HepG2 (cell line): Measurements from ENCODE around the gene RBM19. TPM values are rescaled to one million over a fixed set of nuclear protein-coding genes. Genes with fewer than 3 reads are reported as not detected.

Experiments used
- ATAC-seq: fragments of 200-7000 bp; cut with Tn5 transposase; 3 replicates; pipeline ENCODE4 v1.9.1; 2020; ENCODE audit warnings: mild to moderate bottlenecking, moderate library complexity
- BruUV-seq: library from RNA; stranded (reverse); fragments of 400-500 nt; replicated peaks from 2 replicates; lab custom pipeline; 2021; lab: Mats Ljungman, UMichigan
- CTCF ChIA-PET: fragments of 300-600 bp; formaldehyde crosslinking; extraction: SDS; loops from one replicate; lab custom pipeline; 2021; ENCODE audit warnings: low total read pairs, inconsistent platforms, low intra/inter-chr PET ratio; lab: Yijun Ruan, JAX
- POLR2A ChIA-PET: fragments of 350-600 bp; sonication (Branson Sonifier 250); formaldehyde crosslinking; loops from one replicate; lab custom pipeline; 2020; ENCODE audit warnings: antibody characterized with exemption, inconsistent platforms; lab: Yijun Ruan, JAX
- DNase-seq: peaks from one replicate; pipeline ENCODE4 v3.0.0-alpha.2; 2015; ENCODE audit warnings: low spot score
- FAIRE-seq: peaks from 3 replicates; lab custom pipeline; 2011; peaks lifted over from hg19 to GRCh38; lab: Jason Lieb, UNC
- H2AFZ ChIP-seq: one replicate; pipeline ENCODE4 v1.6.1; 2011; ENCODE audit warnings: low read length, inconsistent platforms
- H3K27ac ChIP-seq: fragments of 300-600 bp; 3 replicates; pipeline ENCODE4 v1.8.0; 2011; ENCODE audit warnings: mixed run types, mild to moderate bottlenecking, mixed read lengths, low read length, inconsistent platforms; ENCODE audit not compliant: insufficient read depth; ENCODE audit errors: extremely low read length
- H3K27me3 ChIP-seq, 2 experiments: fragments of 200-600 bp in 1 of 2; 2 replicates in 1 of 2; 3 replicates in 1 of 2; pipeline versions ENCODE4 v1.6.0 to v1.8.0; 2011; ENCODE audit warnings: low read length in 2 of 2, mild to moderate bottlenecking in 2 of 2, moderate library complexity in 2 of 2, inconsistent platforms in 1 of 2; ENCODE audit not compliant: insufficient read depth in 2 of 2, control insufficient read depth in 1 of 2
- H3K36me3 ChIP-seq, 2 experiments: fragments of 200-600 bp in 1 of 2; replicated peaks in 1 of 2; 2 replicates in 1 of 2; 3 replicates in 1 of 2; pipeline versions ENCODE4 v1.5.1 to v1.8.0; 2011; ENCODE audit warnings: low read length in 2 of 2, inconsistent platforms in 1 of 2; ENCODE audit not compliant: insufficient read depth in 2 of 2, control insufficient read depth in 1 of 2
- H3K4me1 ChIP-seq: 2 replicates; pipeline ENCODE4 v1.5.1; 2012; ENCODE audit warnings: low read length, inconsistent platforms; ENCODE audit not compliant: insufficient read depth
- H3K4me2 ChIP-seq: 2 replicates; pipeline ENCODE4 v1.6.0; 2011; ENCODE audit warnings: low read depth, low read length, inconsistent platforms
- H3K4me3 ChIP-seq, 3 experiments: fragments of 200-600 bp in 1 of 3; sonication (generic), shearing (Covaris generic) in 1 of 3; replicated peaks in 1 of 3; 2 replicates each; pipeline ENCODE4 v1.5.1; 2011 to 2016; ENCODE audit warnings: low read length in 3 of 3, inconsistent platforms in 2 of 3, low read depth in 2 of 3, mild to moderate bottlenecking in 2 of 3, control low read depth in 1 of 3, mixed read lengths in 1 of 3; ENCODE audit not compliant: insufficient read depth in 1 of 3
- H3K79me2 ChIP-seq: one replicate; pipeline ENCODE4 v1.6.1; 2011; ENCODE audit warnings: low read length, inconsistent platforms; ENCODE audit not compliant: insufficient read depth
- H3K9ac ChIP-seq: 2 replicates; pipeline ENCODE4 v1.6.0; 2011; ENCODE audit warnings: mild to moderate bottlenecking, low read depth, low read length, inconsistent platforms; ENCODE audit not compliant: insufficient read depth
- H3K9me3 ChIP-seq: 2 replicates; pipeline ENCODE4 v1.5.1; 2012; ENCODE audit warnings: mild to moderate bottlenecking, low read length
- H4K20me1 ChIP-seq: 2 replicates; pipeline ENCODE4 v1.6.0; 2011; ENCODE audit warnings: inconsistent platforms, mild to moderate bottlenecking, low read length, moderate library complexity; ENCODE audit not compliant: insufficient read depth
- KLF11 ChIP-seq: IDR thresholded peaks from 2 replicates; pipeline ENCODE4 v1.6.1; 2016; ENCODE audit warnings: missing compliant biosample characterization
- MAFK ChIP-seq, 2 experiments: IDR thresholded peaks in 1 of 2; conservative IDR thresholded peaks in 1 of 2; 2 replicates each; pipeline ENCODE4 v1.6.1; 2011; ENCODE audit warnings: improper control_type of control experiment in 2 of 2, low read length in 2 of 2
- PHF20 ChIP-seq: sonication (generic); formaldehyde crosslinking; IDR thresholded peaks from 2 replicates; pipeline ENCODE4 v1.5.0; 2020; ENCODE audit warnings: mild to moderate bottlenecking, missing genetic modification reagents
- WGBS: methylation state at CpG from one replicate; pipeline ENCODE4 v1.1.6; 2017; ENCODE audit warnings: low lambda C conversion rate; 5-methylcytosine and 5-hydroxymethylcytosine counted together
- in situ Hi-C: cut with HindIII; loops from 2 replicates; pipeline ENCODE4 v1.10.0; 2017; ENCODE audit warnings: low pct_unique_long_range_greater_than_20kb; ENCODE audit not compliant: extremely low pct_ligation_motif_present
- intact Hi-C: fragments of 100-400 bp; cut with micrococcal nuclease; formaldehyde crosslinking; loops from one replicate; pipeline ENCODE4 v1.10.0; 2022; ENCODE audit not compliant: unreplicated experiment
- polyA plus RNA-seq, 8 experiments: library from polyadenylated mRNA; depleted of rRNA in 3 of 8; stranded (reverse) in 7 of 8; unstranded in 1 of 8; fragments of >200 nt; fragmentation: Illumina TruSeq in 4 of 8; extraction: Trizol in 4 of 8; gene quantifications; 2 replicates each; pipeline versions ENCODE4 v1.2.1 to v1.2.3, GENCODE V29; 2011 to 2016; ENCODE audit warnings: low read depth in 4 of 8, missing spikeins in 1 of 8, mixed read lengths in 1 of 8; ENCODE audit not compliant: insufficient read depth in 1 of 8
- total RNA-seq, 5 experiments: library from RNA; depleted of rRNA; stranded (reverse); fragments of >200 nt; fragmentation: Illumina TruSeq; extraction: Trizol; gene quantifications; 2 replicates each; pipeline ENCODE4 v1.2.3, GENCODE V29; 2016; ENCODE audit warnings: low read depth in 1 of 5
- TF ChIP-seq, protein P1 (sequence below): sonication (generic); formaldehyde crosslinking; IDR thresholded peaks from 2 replicates; pipeline ENCODE4 v1.4.0; 2020; ENCODE audit warnings: mild to moderate bottlenecking, missing genetic modification reagents
- TF ChIP-seq, protein P2 (sequence below): sonication (generic); formaldehyde crosslinking; IDR thresholded peaks from 2 replicates; pipeline ENCODE4 v1.4.0; 2020; ENCODE audit warnings: missing genetic modification reagents

The RBM19 gene
- total and polyA plus RNA-seq, 2 of the 13 experiments (the other 11 are each of a cell fraction or from before 2014, with no cell fraction given): 19.3 to 32.2 TPM

DNA sequence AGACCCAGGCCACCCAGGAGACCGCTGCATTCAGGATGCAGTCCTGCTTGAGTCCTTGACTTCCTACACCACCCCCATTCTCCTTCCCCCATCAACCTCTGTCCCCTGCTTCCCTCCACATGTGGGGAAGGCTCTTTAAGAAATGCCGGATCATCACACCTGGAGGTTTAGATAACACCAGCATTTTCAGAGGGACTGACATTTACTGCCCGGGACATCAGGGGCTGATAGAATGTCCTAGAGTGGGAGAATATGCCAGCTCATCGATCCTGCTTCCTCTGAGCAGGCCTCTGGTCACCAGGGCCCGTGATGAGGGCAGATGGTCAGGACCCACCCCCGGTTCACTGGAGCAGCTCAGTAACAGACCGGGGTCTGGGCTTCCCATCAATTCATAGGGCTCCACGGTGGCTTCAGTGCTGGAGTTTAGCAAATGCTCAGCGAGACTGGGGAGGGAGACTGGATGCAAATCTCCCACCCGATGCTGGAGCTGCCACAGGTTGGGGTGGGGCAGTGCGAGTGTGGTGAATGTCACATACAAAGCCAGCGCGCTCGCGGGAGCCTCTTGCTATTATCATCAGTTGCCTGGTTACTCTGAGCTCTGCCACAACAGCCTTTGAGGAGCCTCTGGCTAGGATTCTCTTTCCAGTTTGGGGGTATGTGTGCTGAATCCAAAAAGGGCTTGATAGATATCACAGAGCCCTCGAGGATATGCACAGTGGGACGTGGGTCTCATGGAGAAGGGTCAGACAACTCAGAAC is 111.6 kb downstream of the RBM19 start:
- no peak for FAIRE-seq
- Histone ChIP-seq H3K79me2 (no peaks in the 10 kb centered on the region), H3K9me3 (no peaks in the 10 kb centered on the region), H3K36me3 (peaks cover 33 to 56% of the 10 kb centered on the region in 2 experiments; a peak in 4 of 5 replicates), H3K4me2 (no peak overlapping the region), H3K4me3 (no peak overlapping the region), H3K9ac (no peak overlapping the region), H4K20me1 (no peaks in the 10 kb centered on the region), H3K4me1 (no peaks in the 10 kb centered on the region), H2AFZ (no peak overlapping the region), H3K27me3 (no peaks in the 10 kb centered on the region), H3K27ac (no peak overlapping the region)
- in situ Hi-C loops: no loop called here
- no peak for ATAC-seq
- 88% methylated on average over 14 of the region's 17 CpGs for WGBS
- intact Hi-C loops: no loop called here
- BruUV-seq: no TSS peak
- ChIA-PET POLR2A (no interaction called here), CTCF (no interaction called here)
- TF ChIP-seq KLF11 (CRISPR knock-in tag) (no peak), MAFK (conservative IDR thresholded peaks at IDR 0.05 in 1 of 2, IDR thresholded peaks at IDR 0.05 in 1 of 2; ENCODE audit: low read length in 2 of 2) (peak; percentile 52 to 65; a peak in 3 of 4 replicates)
- TF ChIP-seq, all 625 proteins: peak for 1
- DNase-seq: no peak

DNA sequence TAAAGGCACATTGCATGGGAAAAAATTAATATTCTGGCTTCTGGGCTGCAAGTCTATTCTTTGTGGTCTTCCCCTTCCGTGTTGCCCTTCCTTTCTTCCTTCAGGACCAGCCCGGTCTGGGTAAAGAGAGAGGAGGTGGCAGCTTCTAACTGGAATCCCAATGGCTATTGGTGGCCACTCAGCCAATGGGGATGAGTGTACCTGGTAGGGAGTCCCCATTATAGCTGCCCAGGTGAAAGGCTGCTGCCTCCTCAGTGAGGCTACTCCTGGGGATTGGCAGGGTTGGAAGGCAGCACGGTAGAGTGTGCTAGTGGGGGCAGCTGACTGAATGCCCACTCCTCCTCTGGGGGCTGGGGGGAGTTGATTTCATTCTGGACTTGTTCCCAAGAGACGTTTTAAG is 112.6 kb downstream of the RBM19 start:
- POLR2A ChIA-PET: no interaction called here
- ATAC-seq: no peak
- Histone ChIP-seq H3K9me3 (no peaks in the 10 kb centered on the region), H3K79me2 (no peaks in the 10 kb centered on the region), H3K27me3 (no peaks in the 10 kb centered on the region), H3K36me3 (peaks cover 33 to 57% of the 10 kb centered on the region in 2 experiments; a peak in 4 of 5 replicates), H3K27ac (no peak overlapping the region), H3K9ac (no peak overlapping the region), H2AFZ (no peak overlapping the region), H4K20me1 (no peaks in the 10 kb centered on the region), H3K4me1 (no peaks in the 10 kb centered on the region), H3K4me3 (no peak overlapping the region), H3K4me2 (no peak overlapping the region)
- FAIRE-seq: no peak
- CTCF ChIA-PET: no interaction called here
- WGBS: 83% methylated on average over 4 of the region's 4 CpGs
- BruUV-seq: no TSS peak
- no peak for DNase-seq
- intact Hi-C loops: no loop called here
- in situ Hi-C loops: no loop called here
- TF ChIP-seq, protein P1, sequence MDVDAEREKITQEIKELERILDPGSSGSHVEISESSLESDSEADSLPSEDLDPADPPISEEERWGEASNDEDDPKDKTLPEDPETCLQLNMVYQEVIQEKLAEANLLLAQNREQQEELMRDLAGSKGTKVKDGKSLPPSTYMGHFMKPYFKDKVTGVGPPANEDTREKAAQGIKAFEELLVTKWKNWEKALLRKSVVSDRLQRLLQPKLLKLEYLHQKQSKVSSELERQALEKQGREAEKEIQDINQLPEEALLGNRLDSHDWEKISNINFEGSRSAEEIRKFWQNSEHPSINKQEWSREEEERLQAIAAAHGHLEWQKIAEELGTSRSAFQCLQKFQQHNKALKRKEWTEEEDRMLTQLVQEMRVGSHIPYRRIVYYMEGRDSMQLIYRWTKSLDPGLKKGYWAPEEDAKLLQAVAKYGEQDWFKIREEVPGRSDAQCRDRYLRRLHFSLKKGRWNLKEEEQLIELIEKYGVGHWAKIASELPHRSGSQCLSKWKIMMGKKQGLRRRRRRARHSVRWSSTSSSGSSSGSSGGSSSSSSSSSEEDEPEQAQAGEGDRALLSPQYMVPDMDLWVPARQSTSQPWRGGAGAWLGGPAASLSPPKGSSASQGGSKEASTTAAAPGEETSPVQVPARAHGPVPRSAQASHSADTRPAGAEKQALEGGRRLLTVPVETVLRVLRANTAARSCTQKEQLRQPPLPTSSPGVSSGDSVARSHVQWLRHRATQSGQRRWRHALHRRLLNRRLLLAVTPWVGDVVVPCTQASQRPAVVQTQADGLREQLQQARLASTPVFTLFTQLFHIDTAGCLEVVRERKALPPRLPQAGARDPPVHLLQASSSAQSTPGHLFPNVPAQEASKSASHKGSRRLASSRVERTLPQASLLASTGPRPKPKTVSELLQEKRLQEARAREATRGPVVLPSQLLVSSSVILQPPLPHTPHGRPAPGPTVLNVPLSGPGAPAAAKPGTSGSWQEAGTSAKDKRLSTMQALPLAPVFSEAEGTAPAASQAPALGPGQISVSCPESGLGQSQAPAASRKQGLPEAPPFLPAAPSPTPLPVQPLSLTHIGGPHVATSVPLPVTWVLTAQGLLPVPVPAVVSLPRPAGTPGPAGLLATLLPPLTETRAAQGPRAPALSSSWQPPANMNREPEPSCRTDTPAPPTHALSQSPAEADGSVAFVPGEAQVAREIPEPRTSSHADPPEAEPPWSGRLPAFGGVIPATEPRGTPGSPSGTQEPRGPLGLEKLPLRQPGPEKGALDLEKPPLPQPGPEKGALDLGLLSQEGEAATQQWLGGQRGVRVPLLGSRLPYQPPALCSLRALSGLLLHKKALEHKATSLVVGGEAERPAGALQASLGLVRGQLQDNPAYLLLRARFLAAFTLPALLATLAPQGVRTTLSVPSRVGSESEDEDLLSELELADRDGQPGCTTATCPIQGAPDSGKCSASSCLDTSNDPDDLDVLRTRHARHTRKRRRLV (CRISPR knock-in tag): no peak
- TF ChIP-seq PHF20 (CRISPR knock-in tag): no peak
- TF ChIP-seq, protein P2, sequence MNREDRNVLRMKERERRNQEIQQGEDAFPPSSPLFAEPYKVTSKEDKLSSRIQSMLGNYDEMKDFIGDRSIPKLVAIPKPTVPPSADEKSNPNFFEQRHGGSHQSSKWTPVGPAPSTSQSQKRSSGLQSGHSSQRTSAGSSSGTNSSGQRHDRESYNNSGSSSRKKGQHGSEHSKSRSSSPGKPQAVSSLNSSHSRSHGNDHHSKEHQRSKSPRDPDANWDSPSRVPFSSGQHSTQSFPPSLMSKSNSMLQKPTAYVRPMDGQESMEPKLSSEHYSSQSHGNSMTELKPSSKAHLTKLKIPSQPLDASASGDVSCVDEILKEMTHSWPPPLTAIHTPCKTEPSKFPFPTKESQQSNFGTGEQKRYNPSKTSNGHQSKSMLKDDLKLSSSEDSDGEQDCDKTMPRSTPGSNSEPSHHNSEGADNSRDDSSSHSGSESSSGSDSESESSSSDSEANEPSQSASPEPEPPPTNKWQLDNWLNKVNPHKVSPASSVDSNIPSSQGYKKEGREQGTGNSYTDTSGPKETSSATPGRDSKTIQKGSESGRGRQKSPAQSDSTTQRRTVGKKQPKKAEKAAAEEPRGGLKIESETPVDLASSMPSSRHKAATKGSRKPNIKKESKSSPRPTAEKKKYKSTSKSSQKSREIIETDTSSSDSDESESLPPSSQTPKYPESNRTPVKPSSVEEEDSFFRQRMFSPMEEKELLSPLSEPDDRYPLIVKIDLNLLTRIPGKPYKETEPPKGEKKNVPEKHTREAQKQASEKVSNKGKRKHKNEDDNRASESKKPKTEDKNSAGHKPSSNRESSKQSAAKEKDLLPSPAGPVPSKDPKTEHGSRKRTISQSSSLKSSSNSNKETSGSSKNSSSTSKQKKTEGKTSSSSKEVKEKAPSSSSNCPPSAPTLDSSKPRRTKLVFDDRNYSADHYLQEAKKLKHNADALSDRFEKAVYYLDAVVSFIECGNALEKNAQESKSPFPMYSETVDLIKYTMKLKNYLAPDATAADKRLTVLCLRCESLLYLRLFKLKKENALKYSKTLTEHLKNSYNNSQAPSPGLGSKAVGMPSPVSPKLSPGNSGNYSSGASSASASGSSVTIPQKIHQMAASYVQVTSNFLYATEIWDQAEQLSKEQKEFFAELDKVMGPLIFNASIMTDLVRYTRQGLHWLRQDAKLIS (CRISPR knock-in tag): no peak
